HG03045 (cell line): ENCODE measurements around the gene XRCC4.

ENCODE experiments used
- ATAC-seq: cut with Tn5 transposase; IDR thresholded peaks from one replicate; pipeline ENCODE4 v1.9.1; 2021; ENCODE audit warnings: mild to moderate bottlenecking, moderate library complexity; ENCODE audit not compliant: unreplicated experiment

The XRCC4 gene

GRCh38 chr5:83069096-83069799, 8.1 kb upstream of the XRCC4 start:
- no peak for ATAC-seq

GRCh38 chr5:83071286-83072051, 5.9 kb upstream of the XRCC4 start:
- ATAC-seq, result no peak

GRCh38 chr5:83072966-83073365, 4.4 kb upstream of the XRCC4 start:
- ATAC-seq, result no peak

GRCh38 chr5:83077662-83078261, 415 bp downstream of the XRCC4 start:
- ATAC-seq, result peak; percentile 4

GRCh38 chr5:83082750-83083149, 5.4 kb downstream of the XRCC4 start:
- ATAC-seq, result no peak

GRCh38 chr5:83084336-83084735, 7.0 kb downstream of the XRCC4 start:
- ATAC-seq, result no peak

- ATAC-seq, result no peak
Observed at GRCh38 chr5:83085106-83085505, 7.8 kb downstream of the XRCC4 start.

GRCh38 chr5:83090169-83090568, 12.8 kb downstream of the XRCC4 start:
- ATAC-seq, result no peak

GRCh38 chr5:83092619-83093018, 15.3 kb downstream of the XRCC4 start:
- no peak for ATAC-seq

GRCh38 chr5:83093692-83094091, 16.3 kb downstream of the XRCC4 start:
- no peak for ATAC-seq

GRCh38 chr5:83095163-83095956, 18.0 kb downstream of the XRCC4 start:
- no peak for ATAC-seq

GRCh38 chr5:83095957-83096539, 18.7 kb downstream of the XRCC4 start:
- ATAC-seq, result no peak

GRCh38 chr5:83096660-83097339, 19.5 kb downstream of the XRCC4 start:
- ATAC-seq, result no peak

- no peak for ATAC-seq
Observed at GRCh38 chr5:83097689-83098231, 20.4 kb downstream of the XRCC4 start.

- ATAC-seq, result no peak
Observed at GRCh38 chr5:83099001-83099400, 21.7 kb downstream of the XRCC4 start.

- no peak for ATAC-seq
Observed at GRCh38 chr5:83099445-83099844, 22.1 kb downstream of the XRCC4 start.

GRCh38 chr5:83101514-83101913, 24.2 kb downstream of the XRCC4 start:
- ATAC-seq, result no peak

- no peak for ATAC-seq
Observed at GRCh38 chr5:83102364-83102980, 25.1 kb downstream of the XRCC4 start.

- ATAC-seq, result no peak
Observed at GRCh38 chr5:83104021-83104420, 26.7 kb downstream of the XRCC4 start.
